A673 (cell line): Measurements from ENCODE around the gene ESD. TPM values are rescaled to one million over a fixed set of nuclear protein-coding genes. Genes with fewer than 3 reads are reported as not detected.

ENCODE experiments used
- BruUV-seq: library from RNA; stranded (reverse); fragments of 400-500 nt; replicated peaks from 2 replicates; lab custom pipeline; 2021; lab: Mats Ljungman, UMichigan
- CTCF ChIA-PET: fragments of 300-600 bp; sonication (Branson Sonifier 250); formaldehyde crosslinking; loops from one replicate; lab custom pipeline; 2022; ENCODE audit warnings: antibody characterized with exemption; lab: Charles Lee
- POLR2A ChIA-PET: fragments of 300-600 bp; sonication (Branson Sonifier 250); formaldehyde crosslinking; loops from one replicate; lab custom pipeline; 2022; ENCODE audit warnings: antibody characterized with exemption; ENCODE audit not compliant: low non-redundant PET; lab: Charles Lee
- DNase-seq: peaks from one replicate; pipeline ENCODE4 v3.0.0-alpha.2; 2015; ENCODE audit warnings: low spot score
- H3K27ac ChIP-seq: fragments of 200-600 bp; sonication (generic); 2 replicates; pipeline ENCODE4 v1.5.1; 2016; ENCODE audit warnings: mixed run types, low read depth, mild to moderate bottlenecking, mixed read lengths, antibody characterized with exemption, low read length; ENCODE audit not compliant: poor library complexity, severe bottlenecking
- H3K27me3 ChIP-seq: fragments of 200-600 bp; sonication (generic); replicated peaks from 2 replicates; pipeline ENCODE4 v1.6.1; 2017; ENCODE audit warnings: mixed run types, low read depth, mild to moderate bottlenecking, mixed read lengths, antibody characterized with exemption, low read length; ENCODE audit not compliant: insufficient read depth, poor library complexity
- H3K36me3 ChIP-seq: fragments of 200-600 bp; sonication (generic); 2 replicates; pipeline ENCODE4 v1.6.1; 2016; ENCODE audit warnings: mixed run types, mild to moderate bottlenecking, mixed read lengths, antibody characterized with exemption, low read length; ENCODE audit not compliant: insufficient read depth, poor library complexity, severe bottlenecking
- H3K4me1 ChIP-seq: fragments of 200-600 bp; sonication (generic); 2 replicates; pipeline ENCODE4 v1.6.1; 2017; ENCODE audit warnings: mixed run types, mild to moderate bottlenecking, mixed read lengths, antibody characterized with exemption, low read length; ENCODE audit not compliant: insufficient read depth, poor library complexity, severe bottlenecking
- H3K4me3 ChIP-seq: fragments of 200-600 bp; sonication (generic); 2 replicates; pipeline ENCODE4 v1.5.1; 2016; ENCODE audit warnings: low read depth, mixed run types, mild to moderate bottlenecking, mixed read lengths, low read length; ENCODE audit not compliant: poor library complexity, severe bottlenecking
- H3K9me3 ChIP-seq: fragments of 200-600 bp; sonication (generic); 2 replicates; pipeline ENCODE4 v1.6.1; 2016; ENCODE audit warnings: mixed run types, low read depth, mild to moderate bottlenecking, mixed read lengths, antibody characterized with exemption, low read length; ENCODE audit not compliant: poor library complexity, severe bottlenecking
- CTCF ChIP-seq: fragments of 300-800, 200-600 bp; sonication (generic); conservative IDR thresholded peaks from 2 replicates; pipeline ENCODE4 v1.5.1; 2017; ENCODE audit warnings: low read depth, mild to moderate bottlenecking, antibody characterized with exemption, low read length, moderate library complexity, mixed read lengths
- EZH2 ChIP-seq: fragments of 200-600 bp; sonication (generic); IDR thresholded peaks from 2 replicates; pipeline ENCODE4 v1.6.1; 2017; ENCODE audit warnings: borderline replicate concordance, low read depth, mild to moderate bottlenecking, mixed read lengths, antibody characterized with exemption, low read length; ENCODE audit not compliant: poor library complexity, severe bottlenecking
- intact Hi-C: fragments of 100-400 bp; cut with micrococcal nuclease; formaldehyde crosslinking; loops from one replicate; pipeline ENCODE4 v1.10.0; 2022; ENCODE audit not compliant: unreplicated experiment
- total RNA-seq: library from RNA; stranded (reverse); gene quantifications from 2 replicates; pipeline ENCODE4 v1.2.3, GENCODE V29; 2021

The ESD gene
- total RNA-seq, 1 experiment from 2014 or later = 167 TPM

DNA sequence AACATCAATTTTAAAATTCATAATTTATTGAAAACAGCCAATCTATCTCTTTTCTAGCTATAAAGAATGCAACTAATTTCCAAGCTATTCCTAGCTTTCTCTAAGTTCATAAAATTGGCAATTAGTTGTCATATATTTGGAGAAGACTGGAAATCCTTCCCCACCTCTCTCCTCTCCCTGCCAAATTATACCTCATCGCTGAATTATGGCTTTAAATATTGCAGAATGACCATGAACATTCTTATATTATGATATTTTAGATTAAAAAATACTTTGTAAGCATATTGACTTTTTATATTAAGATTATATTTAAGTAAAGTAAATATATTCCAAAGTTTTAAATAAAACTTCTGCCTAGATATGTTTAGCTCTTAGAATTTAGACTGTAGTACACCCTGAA is 58.2 kb downstream of the ESD start:
- intact Hi-C loops = no loop called here
- no peaks in the 10 kb centered on the region for H3K27me3 ChIP-seq
- no peaks in the 10 kb centered on the region for H3K9me3 ChIP-seq
- TF ChIP-seq EZH2 = no peak
- TF ChIP-seq CTCF = no peak
- ChIA-PET POLR2A (interaction anchor here (0.6 kb wide), 1 partner anchor 83 kb away, joined by 3 read pairs; no protein-coding TSS in a partner anchor), CTCF (no interaction called here)
- no TSS peak for BruUV-seq
- H3K27ac ChIP-seq = no peak overlapping the region
- H3K36me3 ChIP-seq = peaks cover 16% of the 10 kb centered on the region
- peaks cover 10% of the 10 kb centered on the region for H3K4me1 ChIP-seq
- no peak for DNase-seq
- no peak overlapping the region for H3K4me3 ChIP-seq

GRCh38 chr13:46738055-46738454 is 58.9 kb downstream of the ESD start:
- TF ChIP-seq CTCF (no peak), EZH2 (no peak)
- Histone ChIP-seq H3K4me3 (no peak overlapping the region), H3K4me1 (peaks cover 6% of the 10 kb centered on the region), H3K27me3 (no peaks in the 10 kb centered on the region), H3K36me3 (peaks cover 16% of the 10 kb centered on the region), H3K27ac (no peak overlapping the region), H3K9me3 (no peaks in the 10 kb centered on the region)
- no peak for DNase-seq
- CTCF ChIA-PET = no interaction called here
- BruUV-seq = no TSS peak
- POLR2A ChIA-PET = no interaction called here
- intact Hi-C loops = no loop called here

DNA sequence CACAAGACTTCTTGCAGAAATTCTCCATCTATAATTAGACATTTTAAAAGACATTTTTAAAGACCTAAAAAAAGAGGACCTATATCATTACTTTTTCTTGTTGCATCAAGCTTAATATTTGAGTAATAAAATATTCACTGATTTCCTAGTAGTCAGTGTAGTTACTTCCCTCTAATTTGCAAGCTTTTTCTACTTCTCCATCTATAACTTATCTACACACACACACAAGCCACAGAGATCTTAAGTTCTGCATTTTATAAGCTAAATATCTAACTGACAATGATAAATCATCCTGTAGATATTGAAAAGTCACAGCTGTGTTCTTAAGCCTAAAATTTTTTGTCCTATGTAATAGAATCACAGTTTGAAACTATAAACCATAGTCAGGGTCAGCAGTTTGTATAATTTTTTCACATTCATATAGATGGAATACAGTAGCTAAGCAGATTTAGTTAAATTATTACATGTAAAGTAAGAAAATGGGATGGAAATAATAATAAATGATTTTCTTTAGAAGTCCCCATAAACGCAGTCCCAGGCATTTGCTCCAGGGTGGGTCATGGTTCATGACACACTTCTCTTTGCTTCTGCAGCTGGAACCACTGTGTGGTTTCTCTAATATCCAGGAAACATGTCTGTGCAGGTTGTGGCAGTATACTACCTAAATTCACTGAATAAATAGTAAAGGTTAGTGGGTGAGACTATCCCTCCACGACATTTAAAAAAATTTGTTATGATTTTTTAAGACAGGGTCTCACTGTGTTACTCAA is 60.2 kb downstream of the ESD start:
- intact Hi-C loops = no loop called here
- Histone ChIP-seq H3K9me3 (no peaks in the 10 kb centered on the region), H3K27me3 (no peaks in the 10 kb centered on the region), H3K4me1 (no peaks in the 10 kb centered on the region), H3K27ac (no peak overlapping the region), H3K36me3 (peaks cover 22% of the 10 kb centered on the region), H3K4me3 (no peak overlapping the region)
- DNase-seq = no peak
- POLR2A ChIA-PET = no interaction called here
- BruUV-seq = no TSS peak
- CTCF ChIA-PET = no interaction called here
- TF ChIP-seq EZH2 (no peak), CTCF (no peak)
